NCI-H187 treated with DMSO at 0.1 percent for 48 hours (cell line): ENCODE measurements around the gene LGR5.
"Not testable (repeated sequence)": the region's sequence is repeated elsewhere in the genome, so short reads cannot be mapped to it uniquely, and the experiment has no call there.

Source experiments
- DNase-seq: peaks from one replicate; lab custom pipeline; 2025; lab: John Stamatoyannopoulos, UW

The LGR5 gene

DNA sequence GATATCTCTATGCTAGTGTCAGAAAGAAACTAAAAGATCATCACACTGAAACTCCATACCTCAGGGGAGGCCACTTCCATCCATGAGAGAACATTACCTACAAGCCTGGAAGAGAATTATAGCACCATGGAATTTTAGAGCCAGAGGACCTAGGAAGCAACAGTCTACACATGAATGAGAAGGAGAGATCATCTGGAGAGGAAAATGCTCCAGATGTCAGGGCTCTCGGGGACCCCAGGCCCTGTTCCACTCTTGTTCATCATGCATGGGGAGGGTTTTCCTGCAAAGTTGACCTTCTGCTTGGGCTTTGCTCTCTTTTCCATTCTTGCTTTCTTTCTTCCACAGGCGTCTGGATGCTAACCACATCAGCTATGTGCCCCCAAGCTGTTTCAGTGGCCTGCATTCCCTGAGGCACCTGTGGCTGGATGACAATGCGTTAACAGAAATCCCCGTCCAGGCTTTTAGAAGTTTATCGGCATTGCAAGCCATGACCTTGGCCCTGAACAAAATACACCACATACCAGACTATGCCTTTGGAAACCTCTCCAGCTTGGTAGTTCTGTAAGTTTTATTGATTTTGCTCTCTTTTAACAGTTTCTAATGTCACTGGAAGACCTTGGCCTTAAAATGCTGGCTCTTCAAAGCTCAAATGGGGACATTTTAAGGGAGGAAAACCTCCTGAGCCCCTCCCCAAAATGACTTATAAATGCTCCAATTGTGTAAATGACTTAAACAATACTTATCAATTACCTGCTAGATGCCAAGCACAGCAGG, 113.3 kb downstream of the LGR5 start:
- DNase-seq, result no peak

GRCh38 chr12:71555191-71555590, 115.6 kb downstream of the LGR5 start:
- no peak for DNase-seq

GRCh38 chr12:71555789-71556188, 116.2 kb downstream of the LGR5 start:
- DNase-seq, result not testable (repeated sequence)

- no peak for DNase-seq
These were observed 116.8 kb downstream of the LGR5 start for GRCh38 chr12:71556448-71556847.

DNA sequence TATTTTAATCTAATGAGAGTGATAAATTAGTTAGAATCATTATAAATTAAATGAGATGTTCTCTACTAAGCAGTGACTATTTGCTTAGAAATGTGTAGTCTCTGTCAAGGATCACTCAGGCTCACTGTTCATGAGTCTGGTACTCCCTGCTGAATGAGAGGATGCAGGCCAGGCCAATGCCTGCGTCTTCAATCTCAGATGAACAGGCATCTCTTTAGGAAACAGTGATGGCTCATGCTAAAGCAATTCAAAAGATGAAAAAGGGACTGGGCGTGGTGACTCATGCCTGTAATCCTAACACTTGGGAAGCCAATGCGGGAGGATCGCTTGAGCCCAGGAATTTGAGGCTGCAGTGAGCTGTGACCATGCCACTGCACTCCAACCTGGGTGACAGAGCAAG, 117.3 kb downstream of the LGR5 start:
- DNase-seq, result no peak

GRCh38 chr12:71558445-71558844, 118.8 kb downstream of the LGR5 start:
- DNase-seq, result no peak

GRCh38 chr12:71562676-71563595, 123.3 kb downstream of the LGR5 start:
- no peak for DNase-seq

GRCh38 chr12:71565535-71565934, 125.9 kb downstream of the LGR5 start:
- no peak for DNase-seq

- no peak for DNase-seq
These were observed 127.1 kb downstream of the LGR5 start for GRCh38 chr12:71566655-71567054.

GRCh38 chr12:71567537-71567936, 127.9 kb downstream of the LGR5 start:
- DNase-seq, result no peak

DNA sequence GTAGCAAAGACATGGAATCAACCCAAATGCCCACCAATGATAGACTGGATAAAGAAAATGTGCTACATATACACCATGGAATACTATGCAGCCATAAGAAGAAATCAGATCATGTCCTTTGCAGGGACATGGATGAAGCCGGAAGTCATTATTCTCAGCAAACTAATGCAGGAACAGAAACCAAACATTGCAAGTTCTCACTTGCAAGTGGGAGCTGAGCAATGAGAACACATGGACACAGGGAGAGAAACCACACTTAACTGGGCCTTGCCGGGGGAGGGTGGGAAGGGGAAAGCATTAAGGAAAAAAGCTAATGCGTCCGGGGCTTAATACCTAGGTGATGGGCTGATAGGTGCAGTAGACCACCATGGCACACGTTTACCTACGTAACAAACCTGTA, 130.3 kb downstream of the LGR5 start:
- not testable (repeated sequence) for DNase-seq

DNA sequence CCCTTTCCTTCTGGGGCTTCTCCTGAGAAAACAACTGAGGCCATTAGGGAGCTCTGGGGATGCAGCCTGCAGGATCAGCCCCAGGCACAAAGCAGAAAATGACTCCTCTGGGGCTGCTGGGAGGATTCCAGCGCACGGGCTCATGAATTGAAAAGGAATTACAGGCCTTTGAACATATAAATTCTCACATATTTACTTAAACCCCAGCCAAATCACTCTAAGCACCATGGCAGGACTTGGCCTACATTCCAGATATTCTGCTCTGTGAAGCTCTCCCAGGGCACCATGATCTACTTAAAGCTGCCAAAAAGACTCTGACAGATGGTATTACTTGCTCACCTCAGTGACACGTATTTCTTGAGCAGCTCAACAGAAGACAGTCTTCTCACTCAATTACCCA, 136.9 kb downstream of the LGR5 start:
- no peak for DNase-seq

DNA sequence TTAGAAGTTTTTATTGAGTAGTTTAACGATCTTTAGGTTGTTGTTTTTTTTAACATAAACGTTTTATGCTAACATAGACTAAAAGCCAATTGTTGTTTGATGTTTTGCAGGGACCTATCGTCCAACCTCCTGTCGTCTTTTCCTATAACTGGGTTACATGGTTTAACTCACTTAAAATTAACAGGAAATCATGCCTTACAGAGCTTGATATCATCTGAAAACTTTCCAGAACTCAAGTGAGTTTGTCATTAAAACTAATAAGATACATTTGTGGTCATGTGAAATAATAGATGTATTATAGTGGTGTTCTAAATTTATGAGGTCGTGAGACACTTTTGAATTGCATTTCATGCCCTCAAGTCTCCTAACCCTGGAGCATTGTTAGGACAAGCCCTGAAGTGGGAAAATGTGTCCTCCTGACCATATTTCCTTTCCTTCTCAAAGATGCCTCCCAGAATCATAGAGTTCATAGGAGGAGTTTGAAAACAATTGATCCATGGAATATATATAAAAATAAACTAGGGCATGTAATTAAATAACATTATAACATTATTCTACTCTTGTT, 139.2 kb downstream of the LGR5 start:
- no peak for DNase-seq

- no peak for DNase-seq
These were observed 141.6 kb downstream of the LGR5 start for GRCh38 chr12:71581206-71581605.

DNA sequence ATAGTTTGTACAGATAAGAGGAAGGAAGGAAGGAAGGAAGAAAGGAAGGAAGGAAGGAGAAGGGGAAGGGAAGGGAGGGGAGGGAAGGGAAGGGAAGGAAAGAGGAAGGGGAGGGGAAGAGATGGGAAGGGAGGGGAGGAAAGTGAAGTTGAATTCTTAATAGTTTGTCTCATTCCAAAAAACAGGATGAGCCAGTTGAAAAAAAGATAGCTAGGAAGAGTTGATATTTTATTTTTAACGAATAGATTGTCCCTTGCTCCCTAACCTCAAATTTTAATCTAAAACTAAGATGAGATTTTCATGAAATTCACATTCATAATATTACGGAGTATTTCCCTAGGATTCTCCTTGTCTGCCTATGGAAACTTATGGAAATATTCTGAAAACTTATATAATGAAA, 143.3 kb downstream of the LGR5 start:
- no peak for DNase-seq

DNA sequence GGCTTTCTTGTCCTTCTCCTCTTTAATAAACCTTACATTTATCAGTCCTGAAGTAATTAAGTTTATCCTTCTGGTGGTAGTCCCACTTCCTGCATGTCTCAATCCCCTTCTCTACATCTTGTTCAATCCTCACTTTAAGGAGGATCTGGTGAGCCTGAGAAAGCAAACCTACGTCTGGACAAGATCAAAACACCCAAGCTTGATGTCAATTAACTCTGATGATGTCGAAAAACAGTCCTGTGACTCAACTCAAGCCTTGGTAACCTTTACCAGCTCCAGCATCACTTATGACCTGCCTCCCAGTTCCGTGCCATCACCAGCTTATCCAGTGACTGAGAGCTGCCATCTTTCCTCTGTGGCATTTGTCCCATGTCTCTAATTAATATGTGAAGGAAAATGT, 144.8 kb downstream of the LGR5 start:
- no peak for DNase-seq

- DNase-seq, result no peak
These were observed 145.6 kb downstream of the LGR5 start for GRCh38 chr12:71585218-71585617.

GRCh38 chr12:71587012-71587411, 147.4 kb downstream of the LGR5 start:
- no peak for DNase-seq

DNA sequence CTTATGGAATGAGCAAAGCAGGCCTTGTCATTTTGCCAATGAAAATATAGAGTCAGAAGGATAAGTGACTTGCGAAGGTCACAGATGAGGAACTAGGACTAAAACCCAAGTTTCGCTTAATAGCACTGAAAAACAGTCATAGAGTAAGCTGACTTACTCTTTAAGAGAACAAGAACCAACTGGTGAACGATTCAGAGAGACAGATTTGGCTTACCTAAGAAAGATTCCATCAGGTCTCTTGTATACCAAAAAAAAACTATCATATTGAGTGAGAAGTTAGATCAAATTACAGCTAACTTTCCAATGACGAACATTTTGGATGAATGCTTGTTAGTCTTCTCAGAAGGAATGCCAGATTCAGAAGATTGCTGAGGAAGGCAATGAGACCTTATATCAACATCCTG, 149.9 kb downstream of the LGR5 start:
- DNase-seq, result no peak

- DNase-seq, result no peak
These were observed 152.0 kb downstream of the LGR5 start for GRCh38 chr12:71591601-71592000.

- DNase-seq, result no peak
These were observed 153.2 kb downstream of the LGR5 start for GRCh38 chr12:71592841-71593240.

DNA sequence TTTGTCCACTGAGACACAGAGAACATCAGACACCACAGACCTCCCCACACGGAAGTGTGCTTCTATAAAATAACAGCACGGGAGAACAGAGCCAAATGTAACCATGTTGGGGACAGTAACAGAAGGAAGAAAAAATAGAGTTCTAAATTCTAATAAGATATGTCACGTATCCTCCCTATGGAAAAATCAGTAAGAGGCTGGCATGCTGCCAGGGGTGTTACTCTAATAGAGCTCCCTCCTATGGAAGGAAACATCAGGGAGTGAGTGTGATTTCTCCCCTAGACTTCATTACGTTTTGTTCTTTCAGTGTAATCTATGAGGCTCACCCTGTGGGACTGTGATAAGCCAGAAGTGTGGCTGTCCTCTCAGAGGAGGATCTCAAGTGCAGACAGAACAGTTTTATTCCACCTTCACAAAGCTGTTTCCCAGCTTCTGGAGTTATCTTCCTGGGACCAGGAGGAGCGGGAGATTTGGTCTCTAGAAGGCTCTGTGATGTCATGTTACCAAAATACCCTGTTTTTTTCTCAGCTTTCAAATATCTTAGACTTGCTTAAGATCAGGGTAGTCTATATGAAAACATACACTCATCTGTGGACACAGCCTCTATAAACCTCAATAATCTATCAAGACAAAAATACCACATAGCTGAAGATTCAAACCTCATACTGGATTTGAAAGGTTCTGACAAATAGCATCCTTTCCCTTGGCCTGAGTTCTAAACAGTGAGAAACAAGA, 154.8 kb downstream of the LGR5 start:
- DNase-seq, result no peak
